AG08395 (cell line): ENCODE results near the gene MSH5.

Experiments used
- DNase-seq: peaks from one replicate; pipeline ENCODE4 v3.0.0; 2012; ENCODE audit warnings: mixed read lengths, low spot score

The MSH5 gene

DNA sequence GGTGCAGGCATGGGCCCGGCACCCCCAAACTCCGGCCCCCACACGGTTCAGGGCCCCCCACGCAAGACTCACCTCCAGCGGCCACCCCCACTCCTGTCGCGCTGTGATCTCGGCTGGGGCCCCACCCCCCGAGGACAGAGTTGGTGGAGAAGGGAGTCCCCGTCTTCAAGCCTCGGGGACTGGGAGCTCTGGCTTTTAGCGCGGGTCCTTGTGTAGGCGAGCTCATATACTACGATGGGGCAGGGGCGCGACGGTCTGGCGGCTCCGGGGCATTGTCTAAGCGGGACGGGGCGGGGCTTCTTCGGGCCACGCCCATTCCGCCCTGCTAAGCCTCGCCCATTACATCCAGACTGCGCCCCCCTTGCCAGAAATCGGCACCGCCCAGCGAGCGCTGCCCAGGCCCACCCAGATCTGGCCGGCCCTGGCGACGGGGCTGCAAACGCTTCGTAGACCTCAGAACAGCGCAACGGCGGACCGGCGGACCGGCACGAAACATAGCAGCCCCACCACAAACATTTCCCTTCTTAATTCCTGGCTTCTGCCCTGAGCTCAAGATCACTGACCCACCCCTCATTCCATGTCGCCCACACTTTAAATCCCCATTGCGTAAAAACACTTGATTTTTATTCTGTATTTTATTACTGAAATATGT lies 9.7 kb upstream of the MSH5 start:
- peak; percentile 90 for DNase-seq

- DNase-seq: no peak
Measured at GRCh38 chr6:31730631-31731086, 9.1 kb upstream of the MSH5 start.

DNA sequence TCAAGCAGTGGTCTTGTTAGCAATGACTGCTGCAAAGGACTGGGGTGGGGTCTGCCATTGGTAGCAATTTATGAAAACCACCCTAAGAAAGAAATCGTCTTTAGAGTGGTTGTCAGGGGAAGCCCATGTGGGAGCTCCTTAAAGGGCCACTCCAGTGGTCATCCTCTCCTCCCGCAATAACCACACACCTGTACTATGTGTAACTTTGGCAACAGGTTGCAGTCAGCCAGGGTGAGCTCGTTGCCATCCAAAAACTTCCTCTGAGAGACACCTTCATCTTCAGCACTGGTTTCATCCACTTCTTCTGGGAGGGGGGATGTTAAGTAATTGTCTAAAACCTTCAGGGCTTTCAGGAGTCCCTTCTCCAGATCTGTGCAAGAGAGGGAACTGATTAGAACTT lies 7.8 kb upstream of the MSH5 start:
- no peak for DNase-seq

DNA sequence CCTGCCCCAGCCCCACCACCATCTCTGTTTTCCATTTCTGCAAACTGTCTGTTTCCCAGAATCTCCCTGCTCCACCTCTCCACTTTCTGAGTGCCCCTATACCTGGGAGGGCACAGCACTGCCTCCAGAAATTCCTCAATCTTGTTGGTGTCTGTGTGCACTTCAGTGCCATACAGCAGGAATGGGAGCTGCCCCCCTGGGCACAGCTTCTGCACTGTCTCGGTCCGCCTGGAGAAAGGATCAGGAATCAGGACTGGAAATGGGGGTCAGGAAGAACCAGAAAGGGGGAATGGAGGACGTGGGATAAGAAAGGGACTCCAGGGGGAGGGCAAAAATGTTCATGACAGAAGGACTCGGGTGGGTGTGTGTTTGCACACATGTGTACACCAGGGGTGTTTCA lies 6.1 kb upstream of the MSH5 start:
- DNase-seq: no peak

DNA sequence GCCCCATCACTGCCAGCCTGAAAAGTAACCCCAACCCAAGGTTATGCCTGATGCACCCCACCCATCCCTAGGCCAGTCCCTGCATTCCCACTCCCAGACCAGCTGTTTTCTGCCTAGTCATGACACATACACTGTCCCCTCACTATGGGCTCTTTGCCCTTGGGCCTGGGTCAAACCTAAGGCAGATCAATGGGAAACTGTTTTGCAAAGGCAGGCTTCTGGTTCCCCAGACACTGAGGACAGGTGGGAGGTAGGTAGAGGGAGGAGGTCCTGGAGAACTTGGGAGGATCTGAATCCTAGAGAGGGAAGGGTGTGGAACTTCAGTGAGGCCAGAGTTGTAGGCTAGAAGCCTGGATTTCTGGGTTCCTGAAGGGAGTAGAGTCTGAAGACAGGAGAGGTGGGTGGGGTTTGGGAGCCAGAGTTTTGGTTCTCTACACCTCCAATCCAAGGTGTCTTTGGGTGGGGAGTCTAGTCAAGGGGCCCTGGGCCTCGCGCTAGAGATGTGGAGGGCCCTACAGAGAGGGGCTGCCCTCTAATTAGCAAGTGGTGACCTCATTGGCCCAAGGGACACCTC lies 5.5 kb upstream of the MSH5 start:
- DNase-seq: no peak

GRCh38 chr6:31734821-31735406 lies 4.9 kb upstream of the MSH5 start:
- DNase-seq: peak; percentile 60

DNA sequence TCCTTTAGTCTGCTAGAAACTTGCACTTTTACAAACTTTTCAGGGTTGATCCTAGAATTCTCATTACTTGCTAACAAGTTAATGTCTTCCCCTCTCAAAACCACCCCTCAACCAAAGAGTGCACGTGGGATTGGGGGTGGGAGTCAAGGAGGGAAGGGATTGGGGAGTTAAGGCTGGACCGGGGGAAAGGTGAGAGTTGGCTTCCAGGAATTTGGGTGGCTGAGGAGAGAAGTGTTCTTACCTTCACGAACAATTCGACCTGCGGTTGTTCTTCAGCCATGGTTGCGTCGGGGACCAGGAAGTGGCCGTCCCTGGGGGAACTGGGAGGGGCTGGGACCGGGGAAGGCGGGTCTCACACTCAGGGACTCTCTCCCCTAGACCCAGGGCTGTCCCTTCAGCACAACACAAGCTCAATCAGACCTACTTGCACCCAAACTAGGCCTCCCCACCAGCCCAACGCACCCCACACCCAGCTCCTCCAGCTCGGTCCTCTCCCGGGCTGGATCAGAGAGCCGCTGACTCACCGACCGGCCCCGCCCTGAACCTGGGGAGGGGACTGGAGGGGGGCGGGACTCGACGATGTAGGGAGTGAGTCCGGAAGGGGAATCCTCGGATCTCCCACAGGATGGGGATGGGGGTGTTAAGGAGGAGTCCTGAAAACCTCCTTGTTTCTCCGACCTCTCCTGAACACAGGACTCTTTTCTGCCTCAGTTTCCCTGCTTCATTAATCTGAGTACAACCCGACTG lies 3.6 kb upstream of the MSH5 start, which contains the start of gene CLIC1:
CLIC1 (minus strand) TSS at position 510 of the 747 bp plus-strand sequence; CDS start at position 280, 230 bp downstream.
- DNase-seq: peak; percentile 92

GRCh38 chr6:31736768-31737314 lies 3.0 kb upstream of the MSH5 start:
- no peak for DNase-seq

- DNase-seq: no peak
Measured at GRCh38 chr6:31737315-31737990, 2.4 kb upstream of the MSH5 start.

DNA sequence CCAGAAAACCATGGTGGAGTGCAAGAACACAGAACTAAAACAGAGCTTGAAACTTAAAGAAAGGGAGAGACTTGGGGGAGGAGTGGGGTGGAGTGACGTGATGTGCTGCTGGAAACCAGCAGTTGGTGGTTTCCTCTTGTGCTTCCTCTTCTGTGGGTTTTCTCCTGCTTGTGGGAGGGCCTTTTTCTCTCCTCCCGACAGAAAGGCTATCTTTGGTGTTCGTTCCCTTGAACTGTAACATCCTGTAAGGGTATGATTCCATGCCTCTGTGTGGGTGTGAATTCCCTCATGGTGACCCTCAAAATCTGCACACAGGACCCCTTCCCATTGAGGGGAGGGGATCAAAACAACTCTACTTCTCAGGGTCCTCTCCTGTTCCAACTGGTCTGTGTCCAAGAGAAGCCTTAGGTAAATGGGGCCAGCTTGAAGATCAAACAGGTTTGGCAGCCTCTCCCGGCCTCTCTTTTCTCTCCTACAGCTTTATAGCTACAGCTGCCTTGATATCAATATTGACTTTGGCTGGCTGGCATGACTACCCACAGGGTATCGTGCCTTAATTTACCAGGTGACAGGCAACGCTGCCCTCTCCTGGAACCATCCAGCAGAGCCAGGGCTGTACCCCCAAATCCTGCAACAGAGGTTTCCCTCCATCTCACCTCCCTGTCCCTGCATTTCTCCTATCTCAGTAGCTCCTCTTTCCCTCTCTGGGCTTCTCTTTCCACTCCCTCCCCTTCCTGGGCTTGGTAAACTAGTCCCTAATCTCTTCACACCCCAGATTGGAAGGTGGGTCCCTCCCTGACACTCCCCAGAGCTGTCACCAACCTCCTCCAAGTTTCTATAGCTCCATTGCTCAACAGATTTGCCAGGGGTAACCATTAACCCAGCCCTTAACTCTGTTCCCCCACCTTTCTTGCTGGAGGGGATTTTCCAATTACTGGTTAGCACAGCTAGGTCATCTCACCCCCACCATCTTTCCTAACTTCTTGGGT lies 1.5 kb upstream of the MSH5 start:
- DNase-seq: peak; percentile 81

GRCh38 chr6:31740397-31741223 lies 805 bp downstream of the MSH5 start:
- no peak for DNase-seq

DNA sequence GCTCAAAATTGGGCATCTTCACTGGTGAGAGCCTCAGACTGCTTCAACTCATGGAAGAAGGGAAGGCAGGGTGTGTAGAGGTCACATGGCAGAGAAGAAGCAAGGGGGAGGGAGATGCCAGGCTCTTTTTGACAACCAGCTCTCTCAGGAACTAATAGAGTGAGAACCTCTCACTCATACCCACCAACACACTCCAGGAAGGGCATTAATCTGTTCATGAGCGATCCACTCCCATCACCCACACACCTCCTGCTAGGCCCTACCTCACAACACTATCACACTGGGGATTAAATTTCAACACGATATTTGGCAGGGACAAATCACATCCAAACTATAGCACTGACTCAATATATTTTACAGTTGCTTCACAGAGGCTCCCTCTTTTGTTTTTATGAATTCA lies 2.0 kb downstream of the MSH5 start:
- DNase-seq: no peak

GRCh38 chr6:31742894-31743293 lies 3.1 kb downstream of the MSH5 start:
- DNase-seq: no peak

DNA sequence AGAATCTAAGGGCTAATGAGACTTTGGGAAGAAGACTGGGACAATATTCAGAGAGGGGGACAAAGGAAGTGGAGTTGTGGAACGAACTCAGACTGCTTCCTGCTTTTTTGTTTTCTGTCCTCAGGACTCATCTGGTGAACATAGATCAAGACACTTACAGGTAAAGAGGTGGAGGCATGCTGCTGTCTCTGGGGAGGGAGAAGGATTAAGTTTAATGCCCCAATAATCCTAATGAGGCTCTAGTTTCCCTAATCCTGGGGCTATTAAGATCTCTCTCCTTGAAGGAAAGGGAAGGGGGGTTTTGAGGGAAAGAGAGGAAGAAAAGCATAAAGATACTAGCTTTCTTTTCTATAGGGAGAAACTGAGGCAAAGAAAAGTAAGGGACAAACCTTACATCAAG lies 4.6 kb downstream of the MSH5 start:
- no peak for DNase-seq

DNA sequence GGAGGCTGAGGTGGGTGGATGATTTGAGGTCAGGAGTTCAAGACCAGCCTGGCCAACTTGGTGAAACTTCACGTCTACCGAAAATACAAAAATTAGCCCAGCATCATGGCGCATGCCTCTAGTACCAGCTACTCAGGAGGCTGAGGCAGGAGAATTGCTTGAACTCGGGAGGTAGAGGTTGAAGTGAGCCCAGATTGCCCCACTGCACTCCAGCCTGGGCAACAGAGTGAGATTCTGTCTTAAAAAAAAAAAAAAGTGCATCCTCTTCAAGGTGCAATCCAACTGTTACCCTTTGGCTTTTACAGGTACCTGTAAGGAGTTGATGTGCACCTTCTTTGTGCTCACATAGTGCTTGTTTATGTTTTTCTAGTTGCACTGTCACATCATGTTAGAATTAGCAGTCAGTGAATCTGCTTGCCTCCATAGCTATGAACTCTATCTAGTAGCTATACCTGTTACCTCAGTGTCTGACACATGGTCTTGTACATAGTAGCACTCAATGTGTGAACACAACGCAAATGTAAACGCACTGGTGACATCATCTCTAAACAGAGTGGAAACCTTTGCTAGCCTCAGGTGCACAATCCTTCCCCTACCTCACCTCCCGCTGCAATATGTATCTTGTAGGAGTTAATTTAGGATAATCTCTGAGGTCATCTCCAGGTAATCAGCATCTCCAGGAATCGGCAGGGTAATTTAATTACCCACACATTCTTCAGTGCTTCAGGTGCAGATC lies 9.7 kb downstream of the MSH5 start:
- DNase-seq: no peak

DNA sequence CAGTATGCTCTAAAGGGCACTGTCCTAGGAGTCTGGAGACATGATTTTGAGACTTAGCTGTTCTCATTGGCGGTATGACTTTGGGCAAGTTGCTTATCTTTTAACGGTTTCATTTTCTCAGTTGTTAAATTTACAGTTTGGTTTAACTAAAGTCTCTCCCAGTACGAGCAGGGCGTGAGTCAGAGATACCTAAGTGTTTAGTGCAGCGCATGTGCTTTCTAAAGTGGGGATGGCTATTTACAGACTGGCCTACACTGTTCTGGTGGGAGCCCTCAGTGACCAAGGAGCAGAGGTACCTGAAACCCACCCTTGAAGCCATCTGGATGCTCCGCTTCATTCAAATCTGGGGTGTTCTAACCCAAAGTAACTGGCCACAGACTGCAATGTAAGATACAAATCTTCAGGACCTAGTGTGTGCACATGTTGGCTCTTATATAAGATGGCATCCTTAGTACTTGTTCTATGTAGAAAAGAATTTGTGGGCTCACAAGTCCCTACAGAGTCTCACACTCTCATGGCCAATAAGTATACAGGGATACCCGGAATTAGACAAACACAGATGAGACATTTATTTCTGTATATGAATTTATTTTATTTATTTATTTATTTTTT lies 10.7 kb downstream of the MSH5 start:
- no peak for DNase-seq

GRCh38 chr6:31752739-31753319 lies 13.0 kb downstream of the MSH5 start:
- DNase-seq: peak; percentile 76

DNA sequence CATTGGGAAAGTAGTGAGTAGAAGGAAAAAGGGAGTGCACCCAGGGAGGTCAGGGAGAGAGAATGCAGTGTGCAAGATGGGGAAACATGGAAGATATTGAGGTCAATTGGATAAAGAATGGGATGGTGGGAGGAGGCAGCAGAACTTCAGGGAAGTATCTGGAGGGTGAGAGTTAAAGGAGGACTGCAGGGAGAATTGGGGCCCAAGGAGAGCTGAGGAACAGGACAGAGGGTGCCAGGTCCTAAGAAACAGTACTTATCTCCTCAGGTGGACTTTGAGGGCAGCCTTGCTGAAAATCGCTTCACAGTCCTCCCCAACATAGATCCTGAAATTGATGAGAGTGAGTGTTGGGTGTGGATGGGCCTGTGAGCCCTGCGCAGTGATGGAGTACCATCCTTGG lies 18.5 kb downstream of the MSH5 start:
- no peak for DNase-seq
